Measurements from ENCODE around the gene TTLL6. TPM values are rescaled to one million over a fixed set of nuclear protein-coding genes. Genes with fewer than 3 reads are reported as not detected.
"Not testable (repeated sequence)": the region's sequence is repeated elsewhere in the genome, so short reads cannot be mapped to it uniquely, and the experiment has no call there.

Gene TTLL6
- total RNA-seq, 2 donors from 2014 or later = 0.49 to 2.1 TPM

GRCh38 chr17:48718761-48719641, 98.0 kb downstream of the TTLL6 start:
- H3K9me3 ChIP-seq (ENCODE audit: control insufficient read depth, low read length) = no peaks in the 10 kb centered on the region
- Mint-ChIP-seq H3K4me3 (peak overlapping the region; percentile 35), H3K4me1 (peaks cover 12% of the 10 kb centered on the region), H3K9me3 (no peaks in the 10 kb centered on the region), H3K27ac (no peak overlapping the region), H3K36me3 (ENCODE audit: low read depth) (no peaks in the 10 kb centered on the region), H3K27me3 (ENCODE audit: insufficient read depth) (peaks cover 99% of the 10 kb centered on the region)
- no peak for TF ChIP-seq CTCF (conservative IDR thresholded peaks at IDR 0.05)
- peaks cover 100% of the 10 kb centered on the region for H3K27me3 ChIP-seq (ENCODE audit: control insufficient read depth, insufficient read depth, low read length, poor library complexity, severe bottlenecking)
- H3K36me3 ChIP-seq (ENCODE audit: control insufficient read depth, insufficient read depth, low read length) = no peaks in the 10 kb centered on the region
- H3K9ac ChIP-seq (ENCODE audit: extremely low read depth, low read length, poor library complexity, severe bottlenecking) = no peak overlapping the region
- DNase-seq = peak; percentile 90
- H3K4me1 ChIP-seq (ENCODE audit: control insufficient read depth, insufficient read depth, low read length) = no peaks in the 10 kb centered on the region
- peak overlapping the region; percentile 68 for H3K4me3 ChIP-seq (ENCODE audit: low read length)
- 1% methylated on average over 36 to 79 of the region's 80 CpGs for WGBS, 2 experiments (ENCODE audit: insufficient coverage in 1 of 2, insufficient read length in 1 of 2)
- H3K27ac ChIP-seq (ENCODE audit: low read depth, low read length) = no peak overlapping the region

- no peak overlapping the region for H3K27ac Mint-ChIP-seq
- peaks cover 100% of the 10 kb centered on the region for H3K27me3 ChIP-seq (ENCODE audit: control insufficient read depth, insufficient read depth, low read length, poor library complexity, severe bottlenecking)
- no peaks in the 10 kb centered on the region for H3K4me1 ChIP-seq (ENCODE audit: control insufficient read depth, insufficient read depth, low read length)
- H3K36me3 Mint-ChIP-seq (ENCODE audit: low read depth) = no peaks in the 10 kb centered on the region
- H3K9ac ChIP-seq (ENCODE audit: extremely low read depth, low read length, poor library complexity, severe bottlenecking) = no peak overlapping the region
- no peak for DNase-seq
- H3K4me3 Mint-ChIP-seq = peak overlapping the region; percentile 35
- H3K4me1 Mint-ChIP-seq = peaks cover 12% of the 10 kb centered on the region
- peaks cover 99% of the 10 kb centered on the region for H3K27me3 Mint-ChIP-seq (ENCODE audit: insufficient read depth)
- no peak for TF ChIP-seq CTCF (conservative IDR thresholded peaks at IDR 0.05)
- no peak overlapping the region for H3K27ac ChIP-seq (ENCODE audit: low read depth, low read length)
- H3K4me3 ChIP-seq (ENCODE audit: low read length) = peak overlapping the region; percentile 68
- WGBS, 2 experiments (ENCODE audit: insufficient coverage in 1 of 2, insufficient read length in 1 of 2) = 0 to 2% methylated on average over 14 to 23 of the region's 24 CpGs
- H3K9me3 ChIP-seq (ENCODE audit: control insufficient read depth, low read length) = no peaks in the 10 kb centered on the region
- H3K36me3 ChIP-seq (ENCODE audit: control insufficient read depth, insufficient read depth, low read length) = no peaks in the 10 kb centered on the region
- no peaks in the 10 kb centered on the region for H3K9me3 Mint-ChIP-seq
Observed at GRCh38 chr17:48718227-48718760, 98.7 kb downstream of the TTLL6 start.

- WGBS, 2 experiments (ENCODE audit: insufficient coverage in 1 of 2, insufficient read length in 1 of 2) = 20 to 28% methylated on average over 6 to 10 of the region's 10 CpGs
- H3K27ac Mint-ChIP-seq = no peak overlapping the region
- H3K4me3 Mint-ChIP-seq = peak overlapping the region; percentile 35
Observed at GRCh38 chr17:48717367-48718226, 99.4 kb downstream of the TTLL6 start.

GRCh38 chr17:48716549-48716948, 100.5 kb downstream of the TTLL6 start:
- not testable (repeated sequence) for DNase-seq; H3K27ac ChIP-seq (ENCODE audit: low read depth, low read length); H3K9ac ChIP-seq (ENCODE audit: extremely low read depth, low read length, poor library complexity, severe bottlenecking); H3K4me1 ChIP-seq (ENCODE audit: control insufficient read depth, insufficient read depth, low read length); H3K9me3 Mint-ChIP-seq; H3K4me3 Mint-ChIP-seq; H3K27ac Mint-ChIP-seq; H3K36me3 ChIP-seq (ENCODE audit: control insufficient read depth, insufficient read depth, low read length); H3K9me3 ChIP-seq (ENCODE audit: control insufficient read depth, low read length); H3K36me3 Mint-ChIP-seq (ENCODE audit: low read depth); H3K4me3 ChIP-seq (ENCODE audit: low read length)
- H3K27me3 Mint-ChIP-seq (ENCODE audit: insufficient read depth) = peaks cover 98% of the 10 kb centered on the region
- 82% methylated on average over 3 of the region's 3 CpGs; no CpG with 5 or more reads in 1 of the 2 experiments for WGBS, 2 experiments (ENCODE audit: insufficient coverage in 1 of 2, insufficient read length in 1 of 2)
- peaks cover 12% of the 10 kb centered on the region for H3K4me1 Mint-ChIP-seq
- H3K27me3 ChIP-seq (ENCODE audit: control insufficient read depth, insufficient read depth, low read length, poor library complexity, severe bottlenecking) = peaks cover 100% of the 10 kb centered on the region

More at GRCh38 chr17:48717367-48718226, 99.4 kb downstream of the TTLL6 start:
- no peak for DNase-seq
- peaks cover 12% of the 10 kb centered on the region for H3K4me1 Mint-ChIP-seq
- peaks cover 99% of the 10 kb centered on the region for H3K27me3 Mint-ChIP-seq (ENCODE audit: insufficient read depth)
- TF ChIP-seq CTCF (conservative IDR thresholded peaks at IDR 0.05) = no peak
- H3K9me3 Mint-ChIP-seq = no peaks in the 10 kb centered on the region
- no peak overlapping the region for H3K9ac ChIP-seq (ENCODE audit: extremely low read depth, low read length, poor library complexity, severe bottlenecking)
- no peak overlapping the region for H3K27ac ChIP-seq (ENCODE audit: low read depth, low read length)
- H3K4me1 ChIP-seq (ENCODE audit: control insufficient read depth, insufficient read depth, low read length) = no peaks in the 10 kb centered on the region
- H3K9me3 ChIP-seq (ENCODE audit: control insufficient read depth, low read length) = no peaks in the 10 kb centered on the region
- H3K4me3 ChIP-seq (ENCODE audit: low read length) = peak overlapping the region; percentile 68
- peaks cover 100% of the 10 kb centered on the region for H3K27me3 ChIP-seq (ENCODE audit: control insufficient read depth, insufficient read depth, low read length, poor library complexity, severe bottlenecking)
- H3K36me3 ChIP-seq (ENCODE audit: control insufficient read depth, insufficient read depth, low read length) = no peaks in the 10 kb centered on the region
- H3K36me3 Mint-ChIP-seq (ENCODE audit: low read depth) = no peaks in the 10 kb centered on the region

Measured in endodermal cell (in vitro differentiated cells).